ENCODE data around the gene TRIM38. TPM values are rescaled to one million over a fixed set of nuclear protein-coding genes. Genes with fewer than 3 reads are reported as not detected.

Gene TRIM38
- total and polyA plus RNA-seq, 2 of the 13 experiments (the other 11 are each of a cell fraction or from before 2014, with no cell fraction given) = 2.5 to 3.1 TPM

DNA sequence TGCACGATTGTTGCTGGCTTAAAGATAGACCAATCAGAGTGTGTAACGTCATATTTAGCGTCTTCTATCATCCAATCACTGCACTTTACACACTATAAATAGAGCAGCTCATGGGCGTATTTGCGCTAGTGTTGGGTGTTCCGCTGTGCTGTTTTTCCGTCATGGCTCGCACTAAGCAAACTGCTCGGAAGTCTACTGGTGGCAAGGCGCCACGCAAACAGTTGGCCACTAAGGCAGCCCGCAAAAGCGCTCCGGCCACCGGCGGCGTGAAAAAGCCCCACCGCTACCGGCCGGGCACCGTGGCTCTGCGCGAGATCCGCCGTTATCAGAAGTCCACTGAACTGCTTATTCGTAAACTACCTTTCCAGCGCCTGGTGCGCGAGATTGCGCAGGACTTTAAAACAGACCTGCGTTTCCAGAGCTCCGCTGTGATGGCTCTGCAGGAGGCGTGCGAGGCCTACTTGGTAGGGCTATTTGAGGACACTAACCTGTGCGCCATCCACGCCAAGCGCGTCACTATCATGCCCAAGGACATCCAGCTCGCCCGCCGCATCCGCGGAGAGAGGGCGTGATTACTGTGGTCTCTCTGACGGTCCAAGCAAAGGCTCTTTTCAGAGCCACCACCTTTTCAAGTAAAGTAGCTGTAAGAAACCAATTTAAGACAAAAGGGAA lies 57.9 kb downstream of the TRIM38 start (continued):
- no peak for TF ChIP-seq ZBTB1 (CRISPR knock-in tag; IDR thresholded peaks at IDR 0.05; ENCODE audit: borderline replicate concordance)
- no peak for TF ChIP-seq CHD4 (IDR thresholded peaks at IDR 0.05; ENCODE audit: borderline replicate concordance, low read length)
- TF ChIP-seq, protein P1, sequence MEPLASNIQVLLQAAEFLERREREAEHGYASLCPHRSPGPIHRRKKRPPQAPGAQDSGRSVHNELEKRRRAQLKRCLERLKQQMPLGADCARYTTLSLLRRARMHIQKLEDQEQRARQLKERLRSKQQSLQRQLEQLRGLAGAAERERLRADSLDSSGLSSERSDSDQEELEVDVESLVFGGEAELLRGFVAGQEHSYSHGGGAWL (CRISPR knock-in tag; IDR thresholded peaks at IDR 0.05) = no peak
- TF ChIP-seq PHF8 (CRISPR knock-in tag; IDR thresholded peaks at IDR 0.05) = no peak
- TF ChIP-seq ZNF329 (CRISPR knock-in tag; IDR thresholded peaks at IDR 0.05; ENCODE audit: low read depth) = no peak
- TF ChIP-seq MYC (CRISPR knock-in tag; IDR thresholded peaks at IDR 0.05; ENCODE audit: borderline replicate concordance) = peak; percentile 32; the same call in 1 of the 2 replicates
- no peak for TF ChIP-seq NFIC (IDR thresholded peaks at IDR 0.05; ENCODE audit: low read length)
- TF ChIP-seq MIER3 (CRISPR knock-in tag; IDR thresholded peaks at IDR 0.05; ENCODE audit: borderline replicate concordance) = no peak
- no peak for TF ChIP-seq ATF7 (IDR thresholded peaks at IDR 0.05)
- TF ChIP-seq ATF7 (CRISPR knock-in tag; IDR thresholded peaks at IDR 0.05) = no peak
- TF ChIP-seq GZF1 (CRISPR knock-in tag; IDR thresholded peaks at IDR 0.05) = no peak
- TF ChIP-seq, protein P2, sequence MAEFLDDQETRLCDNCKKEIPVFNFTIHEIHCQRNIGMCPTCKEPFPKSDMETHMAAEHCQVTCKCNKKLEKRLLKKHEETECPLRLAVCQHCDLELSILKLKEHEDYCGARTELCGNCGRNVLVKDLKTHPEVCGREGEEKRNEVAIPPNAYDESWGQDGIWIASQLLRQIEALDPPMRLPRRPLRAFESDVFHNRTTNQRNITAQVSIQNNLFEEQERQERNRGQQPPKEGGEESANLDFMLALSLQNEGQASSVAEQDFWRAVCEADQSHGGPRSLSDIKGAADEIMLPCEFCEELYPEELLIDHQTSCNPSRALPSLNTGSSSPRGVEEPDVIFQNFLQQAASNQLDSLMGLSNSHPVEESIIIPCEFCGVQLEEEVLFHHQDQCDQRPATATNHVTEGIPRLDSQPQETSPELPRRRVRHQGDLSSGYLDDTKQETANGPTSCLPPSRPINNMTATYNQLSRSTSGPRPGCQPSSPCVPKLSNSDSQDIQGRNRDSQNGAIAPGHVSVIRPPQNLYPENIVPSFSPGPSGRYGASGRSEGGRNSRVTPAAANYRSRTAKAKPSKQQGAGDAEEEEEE (CRISPR knock-in tag; IDR thresholded peaks at IDR 0.05; ENCODE audit: borderline replicate concordance) = no peak
- TF ChIP-seq, protein P3, sequence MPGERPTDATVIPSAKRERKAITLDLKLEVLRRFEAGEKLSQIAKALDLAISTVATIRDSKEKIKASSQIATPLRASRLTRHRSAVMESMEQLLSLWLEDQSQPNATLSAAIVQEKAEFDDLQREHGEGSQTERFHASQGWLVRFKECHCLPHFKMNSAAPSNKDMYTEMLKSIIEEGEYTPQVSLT (CRISPR knock-in tag; IDR thresholded peaks at IDR 0.05; ENCODE audit: borderline replicate concordance, low read depth) = no peak
- no peak for TF ChIP-seq ZNF274 (CRISPR knock-in tag; IDR thresholded peaks at IDR 0.05)
- TF ChIP-seq HNRNPK (IDR thresholded peaks at IDR 0.05; ENCODE audit: low read depth, low read length, poor library complexity, severe bottlenecking) = no peak
- no peak for TF ChIP-seq ZNF746 (CRISPR knock-in tag; IDR thresholded peaks at IDR 0.05)
- TF ChIP-seq DNMT3B (CRISPR knock-in tag; conservative IDR thresholded peaks at IDR 0.05) = no peak
- TF ChIP-seq DPF2 (CRISPR knock-in tag; IDR thresholded peaks at IDR 0.05; ENCODE audit: borderline replicate concordance, low read depth) = no peak
- TF ChIP-seq, protein P4, sequence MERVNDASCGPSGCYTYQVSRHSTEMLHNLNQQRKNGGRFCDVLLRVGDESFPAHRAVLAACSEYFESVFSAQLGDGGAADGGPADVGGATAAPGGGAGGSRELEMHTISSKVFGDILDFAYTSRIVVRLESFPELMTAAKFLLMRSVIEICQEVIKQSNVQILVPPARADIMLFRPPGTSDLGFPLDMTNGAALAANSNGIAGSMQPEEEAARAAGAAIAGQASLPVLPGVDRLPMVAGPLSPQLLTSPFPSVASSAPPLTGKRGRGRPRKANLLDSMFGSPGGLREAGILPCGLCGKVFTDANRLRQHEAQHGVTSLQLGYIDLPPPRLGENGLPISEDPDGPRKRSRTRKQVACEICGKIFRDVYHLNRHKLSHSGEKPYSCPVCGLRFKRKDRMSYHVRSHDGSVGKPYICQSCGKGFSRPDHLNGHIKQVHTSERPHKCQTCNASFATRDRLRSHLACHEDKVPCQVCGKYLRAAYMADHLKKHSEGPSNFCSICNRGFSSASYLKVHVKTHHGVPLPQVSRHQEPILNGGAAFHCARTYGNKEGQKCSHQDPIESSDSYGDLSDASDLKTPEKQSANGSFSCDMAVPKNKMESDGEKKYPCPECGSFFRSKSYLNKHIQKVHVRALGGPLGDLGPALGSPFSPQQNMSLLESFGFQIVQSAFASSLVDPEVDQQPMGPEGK (CRISPR knock-in tag; IDR thresholded peaks at IDR 0.05) = no peak
- TF ChIP-seq, protein P5, sequence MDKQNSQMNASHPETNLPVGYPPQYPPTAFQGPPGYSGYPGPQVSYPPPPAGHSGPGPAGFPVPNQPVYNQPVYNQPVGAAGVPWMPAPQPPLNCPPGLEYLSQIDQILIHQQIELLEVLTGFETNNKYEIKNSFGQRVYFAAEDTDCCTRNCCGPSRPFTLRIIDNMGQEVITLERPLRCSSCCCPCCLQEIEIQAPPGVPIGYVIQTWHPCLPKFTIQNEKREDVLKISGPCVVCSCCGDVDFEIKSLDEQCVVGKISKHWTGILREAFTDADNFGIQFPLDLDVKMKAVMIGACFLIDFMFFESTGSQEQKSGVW (CRISPR knock-in tag; IDR thresholded peaks at IDR 0.05; ENCODE audit: borderline replicate concordance) = no peak
- TF ChIP-seq, protein P6, sequence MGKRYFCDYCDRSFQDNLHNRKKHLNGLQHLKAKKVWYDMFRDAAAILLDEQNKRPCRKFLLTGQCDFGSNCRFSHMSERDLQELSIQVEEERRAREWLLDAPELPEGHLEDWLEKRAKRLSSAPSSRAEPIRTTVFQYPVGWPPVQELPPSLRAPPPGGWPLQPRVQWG (CRISPR knock-in tag; IDR thresholded peaks at IDR 0.05; ENCODE audit: borderline replicate concordance, low read depth) = no peak
- TF ChIP-seq ZNF607 (CRISPR knock-in tag; IDR thresholded peaks at IDR 0.05; ENCODE audit: borderline replicate concordance) = no peak
- TF ChIP-seq FOXK2 (IDR thresholded peaks at IDR 0.05) = no peak
- no peak for TF ChIP-seq ZNF773 (CRISPR knock-in tag; IDR thresholded peaks at IDR 0.05; ENCODE audit: borderline replicate concordance)
- TF ChIP-seq ZNF556 (CRISPR knock-in tag; IDR thresholded peaks at IDR 0.05; ENCODE audit: borderline replicate concordance) = no peak
- no peak for TF ChIP-seq NR2C2 (CRISPR knock-in tag; IDR thresholded peaks at IDR 0.05; ENCODE audit: borderline replicate concordance)
